Endothelial cell (in vitro differentiated cells): Measurements from ENCODE around the gene UBE2L6. TPM values are rescaled to one million over a fixed set of nuclear protein-coding genes. Genes with fewer than 3 reads are reported as not detected.

Experiments
- DNase-seq: peaks from one replicate; pipeline ENCODE4 v3.0.0; 2021; ENCODE audit warnings: low spot score
- H3K27ac Mint-ChIP-seq: one replicate; pipeline ENCODE4 v1.8.0; 2021; ENCODE audit warnings: mixed read lengths, inconsistent platforms; ENCODE audit not compliant: unreplicated experiment
- H3K27me3 Mint-ChIP-seq: one replicate; pipeline ENCODE4 v1.8.0; 2021; ENCODE audit warnings: mild to moderate bottlenecking, moderate library complexity, mixed read lengths, inconsistent platforms; ENCODE audit not compliant: unreplicated experiment
- H3K36me3 Mint-ChIP-seq: one replicate; pipeline ENCODE4 v1.8.0; 2021; ENCODE audit warnings: mild to moderate bottlenecking, low read depth, mixed read lengths, inconsistent platforms; ENCODE audit not compliant: unreplicated experiment
- H3K4me1 Mint-ChIP-seq: one replicate; pipeline ENCODE4 v1.8.0; 2021; ENCODE audit warnings: mild to moderate bottlenecking, mixed read lengths, inconsistent platforms; ENCODE audit not compliant: unreplicated experiment
- H3K4me3 Mint-ChIP-seq: one replicate; pipeline ENCODE4 v1.8.0; 2021; ENCODE audit warnings: mild to moderate bottlenecking, mixed read lengths, inconsistent platforms; ENCODE audit not compliant: unreplicated experiment
- H3K9me3 Mint-ChIP-seq: one replicate; pipeline ENCODE4 v1.8.0; 2021; ENCODE audit warnings: mixed read lengths, inconsistent platforms; ENCODE audit not compliant: unreplicated experiment
- total RNA-seq: library from RNA; stranded (reverse); fragmentation: NEBNext Ultra II Directional; extraction: Animal tissue kit (Norgen Biotek cat#: 25700); gene quantifications from one replicate; pipeline ENCODE4 v1.2.1, GENCODE V29; 2021; ENCODE audit not compliant: unreplicated experiment
- TF ChIP-seq, protein P1 (sequence below): fragments of 200-600 bp; sonication (generic); IDR thresholded peaks from one replicate; pipeline ENCODE4 v1.5.0; 2021; ENCODE audit warnings: antibody characterized with exemption; ENCODE audit not compliant: unreplicated experiment

Gene UBE2L6
- total RNA-seq, 1 donor from 2014 or later: 56.2 TPM

DNA sequence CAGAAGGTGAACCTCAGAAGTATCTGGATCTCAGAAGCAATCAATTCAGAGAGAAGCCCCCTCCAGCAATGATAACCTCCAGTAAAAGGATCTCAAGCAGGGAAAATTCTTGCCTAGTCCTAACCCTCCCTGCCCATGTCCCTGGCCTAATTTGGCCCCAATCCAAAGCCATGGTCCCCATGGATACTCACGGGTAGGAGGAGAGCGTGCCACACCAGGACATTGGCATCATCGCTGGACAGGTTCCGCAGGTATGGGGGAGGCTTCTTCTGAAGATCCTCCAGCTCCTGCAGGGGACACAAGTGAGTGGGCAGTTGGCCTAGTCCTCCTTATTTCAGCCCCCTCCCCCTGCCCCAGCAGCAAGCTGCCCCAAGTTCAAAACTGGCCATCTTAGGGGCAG lies 7.3 kb downstream of the UBE2L6 start:
- Mint-ChIP-seq H3K36me3 (peaks cover 23% of the 10 kb centered on the region), H3K4me3 (no peak overlapping the region), H3K27ac (no peak overlapping the region), H3K27me3 (no peaks in the 10 kb centered on the region), H3K4me1 (no peaks in the 10 kb centered on the region), H3K9me3 (no peaks in the 10 kb centered on the region)
- no peak for DNase-seq
- TF ChIP-seq, protein P1, sequence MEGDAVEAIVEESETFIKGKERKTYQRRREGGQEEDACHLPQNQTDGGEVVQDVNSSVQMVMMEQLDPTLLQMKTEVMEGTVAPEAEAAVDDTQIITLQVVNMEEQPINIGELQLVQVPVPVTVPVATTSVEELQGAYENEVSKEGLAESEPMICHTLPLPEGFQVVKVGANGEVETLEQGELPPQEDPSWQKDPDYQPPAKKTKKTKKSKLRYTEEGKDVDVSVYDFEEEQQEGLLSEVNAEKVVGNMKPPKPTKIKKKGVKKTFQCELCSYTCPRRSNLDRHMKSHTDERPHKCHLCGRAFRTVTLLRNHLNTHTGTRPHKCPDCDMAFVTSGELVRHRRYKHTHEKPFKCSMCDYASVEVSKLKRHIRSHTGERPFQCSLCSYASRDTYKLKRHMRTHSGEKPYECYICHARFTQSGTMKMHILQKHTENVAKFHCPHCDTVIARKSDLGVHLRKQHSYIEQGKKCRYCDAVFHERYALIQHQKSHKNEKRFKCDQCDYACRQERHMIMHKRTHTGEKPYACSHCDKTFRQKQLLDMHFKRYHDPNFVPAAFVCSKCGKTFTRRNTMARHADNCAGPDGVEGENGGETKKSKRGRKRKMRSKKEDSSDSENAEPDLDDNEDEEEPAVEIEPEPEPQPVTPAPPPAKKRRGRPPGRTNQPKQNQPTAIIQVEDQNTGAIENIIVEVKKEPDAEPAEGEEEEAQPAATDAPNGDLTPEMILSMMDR: no peak

DNA sequence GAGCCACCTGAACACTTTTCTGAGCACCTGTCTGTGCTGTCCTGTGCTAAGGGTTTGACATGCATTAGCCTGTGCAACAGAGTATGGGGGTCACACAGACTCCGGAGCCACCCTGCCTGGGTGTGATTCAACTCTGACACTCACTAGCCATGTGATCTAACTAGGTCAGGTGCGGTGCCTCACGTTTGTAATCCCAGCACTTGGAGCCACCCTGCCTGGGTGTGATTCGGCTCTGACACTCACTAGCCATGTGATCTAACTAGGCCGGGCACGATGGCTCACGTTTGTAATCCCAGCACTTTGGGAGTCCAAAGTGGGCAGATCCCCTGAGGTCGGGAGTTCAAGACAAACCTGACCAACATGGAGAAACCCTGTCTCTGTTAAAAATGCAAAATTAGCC lies 11.4 kb downstream of the UBE2L6 start:
- no peak overlapping the region for H3K27ac Mint-ChIP-seq
- H3K4me3 Mint-ChIP-seq: no peak overlapping the region
- TF ChIP-seq, protein P1: no peak
- H3K27me3 Mint-ChIP-seq: peaks cover 1% of the 10 kb centered on the region
- DNase-seq: no peak
- H3K4me1 Mint-ChIP-seq: no peaks in the 10 kb centered on the region
- H3K36me3 Mint-ChIP-seq: peaks cover 42% of the 10 kb centered on the region
- no peaks in the 10 kb centered on the region for H3K9me3 Mint-ChIP-seq

DNA sequence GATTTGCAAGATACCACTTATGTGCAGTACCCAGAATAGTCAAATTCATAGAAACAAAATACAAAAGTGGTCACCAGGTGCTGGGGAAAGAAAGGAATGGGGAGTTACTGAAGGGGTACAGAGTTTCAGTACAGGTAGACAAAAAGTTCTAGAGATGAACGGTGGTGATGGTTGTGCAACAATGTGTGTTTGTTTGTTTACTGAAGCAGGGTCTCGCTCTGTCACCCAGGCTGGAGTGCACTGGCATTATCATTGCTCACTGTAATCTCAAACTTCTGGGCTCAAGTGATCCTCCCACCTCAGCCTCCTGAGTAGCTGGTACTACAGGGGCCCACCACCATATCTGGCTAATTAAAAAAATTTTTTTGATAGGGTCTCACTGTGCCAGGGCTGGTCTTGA lies 12.1 kb downstream of the UBE2L6 start:
- H3K27me3 Mint-ChIP-seq: peaks cover 1% of the 10 kb centered on the region
- H3K4me3 Mint-ChIP-seq: peak overlapping the region; percentile 17
- no peak for DNase-seq
- H3K4me1 Mint-ChIP-seq: no peaks in the 10 kb centered on the region
- no peaks in the 10 kb centered on the region for H3K9me3 Mint-ChIP-seq
- H3K27ac Mint-ChIP-seq: no peak overlapping the region
- TF ChIP-seq, protein P1: no peak
- H3K36me3 Mint-ChIP-seq: peaks cover 42% of the 10 kb centered on the region

DNA sequence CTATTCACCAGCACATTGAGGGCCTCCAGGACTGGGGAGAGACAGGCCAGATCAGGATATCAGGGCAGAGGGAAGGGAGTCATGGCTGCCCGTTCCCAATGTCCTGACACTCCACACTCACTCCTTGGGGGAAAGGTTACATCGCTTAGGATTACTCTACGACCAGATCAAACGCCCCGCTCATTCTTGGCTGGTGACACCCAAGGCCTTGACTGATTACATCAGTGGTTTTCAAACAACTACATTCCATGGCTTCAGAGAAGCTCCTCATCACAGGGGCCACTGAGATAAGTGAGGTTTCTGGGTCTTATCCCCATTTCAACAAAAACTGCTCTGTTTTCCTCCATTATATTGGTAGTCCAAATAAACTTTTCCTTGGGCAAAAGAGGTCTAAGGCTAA lies 15.0 kb downstream of the UBE2L6 start:
- Mint-ChIP-seq H3K27ac (no peak overlapping the region), H3K9me3 (no peaks in the 10 kb centered on the region), H3K27me3 (peaks cover 4% of the 10 kb centered on the region), H3K36me3 (peaks cover 47% of the 10 kb centered on the region), H3K4me1 (no peaks in the 10 kb centered on the region), H3K4me3 (no peak overlapping the region)
- TF ChIP-seq, protein P1: no peak
- DNase-seq: no peak

DNA sequence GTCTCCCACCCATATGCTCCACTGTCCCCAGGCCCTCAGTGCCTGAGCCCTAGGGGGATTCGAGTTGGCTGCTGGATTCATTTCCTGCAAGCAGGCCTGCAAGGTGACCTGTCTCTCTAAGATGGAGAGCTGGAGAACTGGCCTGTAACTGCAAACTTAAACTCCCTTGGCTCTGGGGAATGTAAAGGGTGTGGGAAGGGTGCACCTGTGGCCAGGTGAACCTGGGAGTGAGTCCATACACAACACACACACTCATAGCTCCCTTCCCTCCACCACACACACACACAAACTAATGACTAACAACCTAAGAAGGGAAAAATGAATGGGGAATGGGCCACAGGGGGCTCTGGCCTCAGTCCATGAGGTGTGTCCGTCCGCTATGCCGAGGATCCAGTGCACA lies 15.5 kb downstream of the UBE2L6 start:
- Mint-ChIP-seq H3K36me3 (peaks cover 43% of the 10 kb centered on the region), H3K27ac (no peak overlapping the region)

More for the DNA sequence above, 15.5 kb downstream of the UBE2L6 start:
- TF ChIP-seq, protein P1: no peak
- Mint-ChIP-seq H3K27me3 (peaks cover 4% of the 10 kb centered on the region), H3K4me1 (no peaks in the 10 kb centered on the region), H3K9me3 (no peaks in the 10 kb centered on the region), H3K4me3 (no peak overlapping the region)
- no peak for DNase-seq
